Measurements from ENCODE around the gene CLSTN2. TPM values are rescaled to one million over a fixed set of nuclear protein-coding genes. Genes with fewer than 3 reads are reported as not detected.

Gene CLSTN2
- total RNA-seq, 1 experiment from 2014 or later: 0.68 TPM

DNA sequence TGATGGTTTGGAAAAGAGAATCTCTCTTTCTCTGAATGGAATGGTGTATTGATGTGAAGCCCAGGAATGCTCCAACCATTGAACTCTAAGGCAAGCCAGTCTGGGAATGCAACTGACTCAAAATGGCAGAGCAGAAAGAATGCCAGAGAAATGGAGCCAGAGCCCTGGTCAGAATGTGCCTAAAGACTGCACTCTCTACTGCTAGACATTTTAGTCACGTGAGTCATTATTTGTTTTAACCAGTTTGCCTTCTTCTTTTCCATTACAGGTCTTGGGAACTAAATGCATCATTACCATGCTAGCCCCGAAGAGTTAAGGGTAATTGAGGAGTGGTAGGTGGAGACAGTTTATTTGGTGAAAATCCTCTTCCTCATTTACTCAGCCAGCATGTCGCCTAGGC lies 675.6 kb downstream of the CLSTN2 start:
- Histone ChIP-seq H2BK120ac (ENCODE audit: low read depth, low read length, poor library complexity, severe bottlenecking) (no peak overlapping the region), H3K18ac (ENCODE audit: insufficient read length, low read depth, low read length) (no peak overlapping the region), H2BK15ac (ENCODE audit: low read depth, low read length) (no peak overlapping the region), H3K23me2 (ENCODE audit: insufficient read length, low read depth, low read length, poor library complexity, severe bottlenecking) (no peaks in the 10 kb centered on the region), H3K9ac (ENCODE audit: extremely low read depth, insufficient read length, low read length) (no peak overlapping the region), H2AK5ac (ENCODE audit: insufficient read length, low read length) (no peak overlapping the region), H3K56ac (ENCODE audit: insufficient read length, low read depth, low read length) (no peak overlapping the region), H2BK20ac (ENCODE audit: low read depth, low read length, poor library complexity, severe bottlenecking) (no peak overlapping the region), H3K4me2 (ENCODE audit: insufficient read depth, insufficient read length, low read length) (no peak overlapping the region), H3K4me1 (ENCODE audit: insufficient read depth, low read length) (no peaks in the 10 kb centered on the region), H3K79me1 (ENCODE audit: insufficient read depth, low read depth, low read length, poor library complexity, severe bottlenecking) (no peaks in the 10 kb centered on the region), H3K27me3 (ENCODE audit: insufficient read depth, low read length) (no peaks in the 10 kb centered on the region), H4K91ac (ENCODE audit: insufficient read length, low read depth, low read length) (no peak overlapping the region), H3K4ac (ENCODE audit: low read depth, low read length) (no peak overlapping the region), H4K5ac (ENCODE audit: insufficient read length, low read depth, low read length) (no peak overlapping the region), H3K27ac (ENCODE audit: insufficient read length, low read depth, low read length) (no peak overlapping the region), H3K23ac (ENCODE audit: insufficient read length, low read depth, low read length) (no peak overlapping the region), H3K79me2 (ENCODE audit: insufficient read depth, low read length) (no peaks in the 10 kb centered on the region), H3T11ph (ENCODE audit: low read length) (no peak overlapping the region), H4K20me1 (ENCODE audit: control insufficient read depth, insufficient read depth, insufficient read length) (no peaks in the 10 kb centered on the region), H4K8ac (replicated peaks; ENCODE audit: insufficient read length, low read depth, low read length) (no peak overlapping the region), H2BK12ac (ENCODE audit: insufficient read length, low read depth, low read length) (no peak overlapping the region), H3K9me3 (ENCODE audit: control insufficient read depth, low read depth, low read length) (no peaks in the 10 kb centered on the region), H3K14ac (ENCODE audit: insufficient read depth, low read length) (no peak overlapping the region), H2AFZ (ENCODE audit: low read length) (no peak overlapping the region), H2BK5ac (ENCODE audit: insufficient read length, low read length) (no peak overlapping the region)
- H3K4me1 Mint-ChIP-seq: no peaks in the 10 kb centered on the region
- H3K27me3 Mint-ChIP-seq (ENCODE audit: low read depth): no peaks in the 10 kb centered on the region; the same call in 1 of the 2 replicates
- no peak for DNase-seq
- H3K9me3 Mint-ChIP-seq: no peaks in the 10 kb centered on the region; a peak in 1 of 5 replicates
- WGBS (ENCODE audit: extremely low coverage, insufficient read length, low lambda C conversion rate): no CpG with 5 or more reads among the region's 3 CpGs
- no peaks in the 10 kb centered on the region for H3K36me3 Mint-ChIP-seq (ENCODE audit: insufficient read depth in 1 of 3, low read depth in 3 of 3)
- TF ChIP-seq, protein P1, sequence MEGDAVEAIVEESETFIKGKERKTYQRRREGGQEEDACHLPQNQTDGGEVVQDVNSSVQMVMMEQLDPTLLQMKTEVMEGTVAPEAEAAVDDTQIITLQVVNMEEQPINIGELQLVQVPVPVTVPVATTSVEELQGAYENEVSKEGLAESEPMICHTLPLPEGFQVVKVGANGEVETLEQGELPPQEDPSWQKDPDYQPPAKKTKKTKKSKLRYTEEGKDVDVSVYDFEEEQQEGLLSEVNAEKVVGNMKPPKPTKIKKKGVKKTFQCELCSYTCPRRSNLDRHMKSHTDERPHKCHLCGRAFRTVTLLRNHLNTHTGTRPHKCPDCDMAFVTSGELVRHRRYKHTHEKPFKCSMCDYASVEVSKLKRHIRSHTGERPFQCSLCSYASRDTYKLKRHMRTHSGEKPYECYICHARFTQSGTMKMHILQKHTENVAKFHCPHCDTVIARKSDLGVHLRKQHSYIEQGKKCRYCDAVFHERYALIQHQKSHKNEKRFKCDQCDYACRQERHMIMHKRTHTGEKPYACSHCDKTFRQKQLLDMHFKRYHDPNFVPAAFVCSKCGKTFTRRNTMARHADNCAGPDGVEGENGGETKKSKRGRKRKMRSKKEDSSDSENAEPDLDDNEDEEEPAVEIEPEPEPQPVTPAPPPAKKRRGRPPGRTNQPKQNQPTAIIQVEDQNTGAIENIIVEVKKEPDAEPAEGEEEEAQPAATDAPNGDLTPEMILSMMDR (conservative IDR thresholded peaks at IDR 0.05): no peak
- no peak overlapping the region for H3K27ac Mint-ChIP-seq
- H3K4me3 Mint-ChIP-seq: no peak overlapping the region

Measured in H9 (cell line).